DMS79 treated with DMSO at 0.1 percent for 48 hours (cell line): ENCODE measurements around the gene GAL3ST2.
"Not testable (repeated sequence)": the region's sequence is repeated elsewhere in the genome, so short reads cannot be mapped to it uniquely, and the experiment has no call there.

Experiments
- DNase-seq: peaks from one replicate; lab custom pipeline; 2025; lab: John Stamatoyannopoulos, UW

The GAL3ST2 gene

GRCh38 chr2:241776336-241777169, at the start of gene GAL3ST2:
TSS of gene GAL3ST2 (plus strand) at chr2:241776822. CDS start at chr2:241776956, 134 bp downstream.
- no peak for DNase-seq

- no peak for DNase-seq
Measured at GRCh38 chr2:241728000-241728399, 48.6 kb upstream of the GAL3ST2 start.

GRCh38 chr2:241728627-241729026, 48.0 kb upstream of the GAL3ST2 start:
- no peak for DNase-seq

GRCh38 chr2:241729868-241730267, 46.8 kb upstream of the GAL3ST2 start:
- DNase-seq = no peak

GRCh38 chr2:241730671-241731293, 45.8 kb upstream of the GAL3ST2 start:
- no peak for DNase-seq

GRCh38 chr2:241732513-241733186, 44.0 kb upstream of the GAL3ST2 start:
- DNase-seq = not testable (repeated sequence)

GRCh38 chr2:241733391-241734207, 43.0 kb upstream of the GAL3ST2 start:
- no peak for DNase-seq

- no peak for DNase-seq
Measured at GRCh38 chr2:241734208-241734466, 42.5 kb upstream of the GAL3ST2 start.

GRCh38 chr2:241734467-241735208, 42.0 kb upstream of the GAL3ST2 start, which contains the start of gene D2HGDH:
TSS of gene D2HGDH (plus strand) at chr2:241734630. CDS start at chr2:241735225, 595 bp downstream.
- DNase-seq = peak; percentile 54

GRCh38 chr2:241736111-241736510, 40.5 kb upstream of the GAL3ST2 start:
- DNase-seq = no peak

- no peak for DNase-seq
Measured at GRCh38 chr2:241738040-241738686, 38.5 kb upstream of the GAL3ST2 start.

- DNase-seq = no peak
Measured at GRCh38 chr2:241739177-241739576, 37.4 kb upstream of the GAL3ST2 start.

GRCh38 chr2:241739651-241740050, 37.0 kb upstream of the GAL3ST2 start:
- DNase-seq = no peak

GRCh38 chr2:241741016-241741415, 35.6 kb upstream of the GAL3ST2 start:
- DNase-seq = no peak

GRCh38 chr2:241742320-241742939, 34.2 kb upstream of the GAL3ST2 start:
- no peak for DNase-seq

- DNase-seq = not testable (repeated sequence)
Measured at GRCh38 chr2:241743008-241743407, 33.6 kb upstream of the GAL3ST2 start.

- no peak for DNase-seq
Measured at GRCh38 chr2:241743620-241744019, 33.0 kb upstream of the GAL3ST2 start.

GRCh38 chr2:241744028-241744754, 32.4 kb upstream of the GAL3ST2 start:
- no peak for DNase-seq

GRCh38 chr2:241745276-241745675, 31.3 kb upstream of the GAL3ST2 start:
- DNase-seq = no peak

GRCh38 chr2:241746084-241746483, 30.5 kb upstream of the GAL3ST2 start:
- no peak for DNase-seq
